HG03457 (cell line): ENCODE measurements around the gene STARD10.

ENCODE experiments used
- ATAC-seq: cut with Tn5 transposase; IDR thresholded peaks from one replicate; pipeline ENCODE4 v1.9.1; 2021; ENCODE audit warnings: moderate number of reproducible peaks; ENCODE audit not compliant: unreplicated experiment

STARD10 gene

GRCh38 chr11:72750086-72750485 is 43.8 kb downstream of the STARD10 start:
- no peak for ATAC-seq

- no peak for ATAC-seq
Observed at GRCh38 chr11:72747289-72747855, 46.5 kb downstream of the STARD10 start.

GRCh38 chr11:72746821-72747220 is 47.0 kb downstream of the STARD10 start:
- no peak for ATAC-seq

DNA sequence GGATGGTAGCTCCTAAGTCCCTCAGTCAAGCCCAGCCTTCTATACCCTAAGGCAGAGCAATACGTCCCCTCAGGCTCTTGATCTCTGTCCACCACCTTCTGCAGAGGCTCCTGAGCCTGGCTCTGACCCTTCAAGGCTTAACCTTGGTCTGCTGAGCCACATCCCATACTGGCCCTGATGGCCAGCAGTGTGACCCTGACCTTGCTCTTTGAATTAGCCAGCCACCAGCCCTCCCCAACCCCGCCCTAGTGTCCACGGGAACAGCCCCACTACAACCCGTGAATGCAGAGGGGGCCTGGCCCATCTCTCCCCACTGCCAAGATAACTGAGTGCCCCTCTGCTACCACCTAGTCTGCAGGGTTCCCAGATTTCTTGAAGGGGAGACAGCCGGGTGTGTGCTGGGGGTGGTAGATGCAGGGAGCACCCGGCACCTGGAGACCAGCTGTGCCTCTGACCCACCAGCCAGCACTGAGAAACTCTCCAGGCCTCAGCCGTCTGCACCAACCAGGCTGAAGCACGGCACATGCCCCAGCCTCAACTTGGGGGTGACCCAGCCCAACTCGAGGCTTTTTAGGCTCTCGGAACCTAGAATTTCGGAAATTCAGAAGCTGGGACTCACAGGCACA is 47.8 kb downstream of the STARD10 start:
- ATAC-seq, result no peak

GRCh38 chr11:72745511-72745910 is 48.3 kb downstream of the STARD10 start:
- ATAC-seq, result no peak

DNA sequence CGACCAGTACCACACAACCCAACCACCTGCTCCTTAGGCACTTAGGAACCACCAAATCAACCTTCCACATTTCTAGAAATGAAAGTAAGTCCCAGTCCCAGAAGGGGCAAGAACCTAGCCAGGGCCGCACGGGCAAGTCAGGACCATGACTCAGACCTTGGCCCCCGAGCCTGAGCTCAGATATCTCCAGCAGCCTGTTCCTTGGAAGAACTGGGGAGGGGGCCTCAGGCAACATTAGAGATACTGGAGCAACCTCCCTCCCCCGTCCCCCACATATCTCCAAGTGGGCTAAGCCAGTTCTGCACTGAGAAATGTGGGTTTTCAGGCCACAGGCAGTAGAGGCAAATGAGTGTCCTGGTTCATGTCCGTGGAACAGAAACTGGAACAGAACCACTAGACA is 49.4 kb downstream of the STARD10 start:
- ATAC-seq, result peak; percentile 2

DNA sequence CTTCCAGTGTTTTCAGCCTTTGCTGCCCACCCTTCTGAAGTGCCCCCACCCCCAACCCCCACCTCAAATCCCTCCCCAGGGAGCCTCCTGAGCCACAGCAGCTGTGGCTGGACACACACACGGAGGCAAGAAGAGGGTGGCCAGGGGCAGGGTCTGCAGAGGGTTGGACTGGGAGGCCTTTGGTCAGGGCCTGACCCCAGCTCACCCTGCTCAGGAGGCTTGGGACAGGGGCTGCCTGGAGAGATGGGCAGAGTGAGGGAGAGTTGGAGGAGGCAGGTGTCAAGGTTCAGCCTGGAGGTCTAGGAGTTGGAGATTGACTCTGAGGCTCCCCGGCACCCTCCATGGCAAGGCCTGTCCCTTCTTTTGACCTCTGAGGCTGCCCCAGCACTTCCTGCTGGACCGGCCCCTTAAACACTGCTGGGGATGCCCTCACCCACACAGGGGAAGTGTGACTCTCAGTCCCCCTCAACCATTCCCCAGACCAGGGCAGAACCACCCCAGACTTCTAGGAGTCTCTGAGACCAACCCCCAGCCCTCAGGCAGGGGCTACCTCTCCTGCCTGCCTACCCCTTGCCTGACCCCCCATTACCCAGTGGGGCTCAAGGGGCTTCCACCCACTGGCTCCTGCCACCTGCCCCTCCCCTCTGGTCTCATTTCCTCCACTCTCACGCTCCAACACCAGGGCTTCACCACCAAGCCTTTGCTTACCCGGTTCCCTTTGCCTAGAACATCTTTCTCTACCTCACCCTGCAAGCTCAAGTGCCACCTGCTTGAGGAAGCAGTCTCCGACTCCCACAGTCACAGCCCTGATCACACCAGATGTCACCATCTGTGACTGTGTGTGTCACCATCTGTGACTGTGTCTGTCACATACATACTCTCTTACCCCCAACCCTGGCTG is 50.3 kb downstream of the STARD10 start:
- ATAC-seq, result peak; percentile 49

GRCh38 chr11:72742513-72743320 is 51.1 kb downstream of the STARD10 start:
- ATAC-seq, result no peak

DNA sequence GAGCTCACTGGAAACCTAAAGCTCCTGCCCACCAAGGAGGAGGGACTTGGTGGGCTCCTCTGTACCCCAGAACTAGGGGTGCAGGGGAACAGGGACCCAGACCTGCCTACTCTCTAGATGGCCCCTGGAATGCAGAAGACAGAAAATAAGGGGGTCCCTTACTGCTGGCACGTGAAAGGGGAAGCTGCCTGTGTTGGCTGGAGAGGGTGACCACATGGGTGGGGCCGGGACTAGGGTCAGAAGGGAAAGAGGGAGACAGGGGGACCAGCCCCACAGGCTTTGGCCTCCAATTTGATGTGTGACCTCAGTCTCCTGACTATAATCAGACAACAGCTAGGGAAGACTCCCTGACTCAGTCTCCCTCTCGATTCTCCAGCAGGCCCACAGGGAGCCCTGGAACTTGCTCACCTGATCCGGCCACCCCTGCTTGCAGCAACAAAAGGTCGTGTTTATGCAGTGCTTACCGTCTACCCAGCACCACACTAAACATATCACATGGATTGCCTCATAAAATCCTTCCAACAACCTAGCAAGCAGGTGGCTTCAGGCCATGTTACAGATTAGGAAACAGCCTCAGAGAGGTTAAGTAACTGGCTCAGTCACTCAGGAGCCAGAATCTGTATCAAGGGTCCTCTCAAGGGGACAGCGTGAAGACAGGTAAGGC is 51.9 kb downstream of the STARD10 start:
- no peak for ATAC-seq

DNA sequence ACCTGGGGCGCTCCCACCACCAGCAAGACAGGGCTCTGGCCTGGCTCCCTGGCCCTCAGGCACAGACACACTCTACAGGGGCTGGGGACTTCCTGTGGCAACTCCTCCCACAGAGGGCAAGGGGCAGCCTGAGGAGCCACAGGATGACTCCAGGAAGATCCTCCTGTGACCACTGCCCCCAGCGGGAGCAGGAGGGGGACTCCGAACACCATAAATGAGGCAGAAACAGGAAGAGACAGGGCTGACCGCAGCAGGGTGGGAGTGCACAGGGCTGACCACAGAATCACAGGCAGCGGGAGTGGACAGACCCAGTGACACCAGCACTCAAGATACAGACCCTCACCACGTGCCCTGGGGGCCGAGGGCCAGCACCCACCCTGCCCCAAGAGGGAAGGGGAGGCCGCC is 52.4 kb downstream of the STARD10 start:
- no peak for ATAC-seq

- no peak for ATAC-seq
Observed at GRCh38 chr11:72740562-72741428, 53.1 kb downstream of the STARD10 start.

GRCh38 chr11:72740060-72740424 is 53.8 kb downstream of the STARD10 start:
- no peak for ATAC-seq

- ATAC-seq, result no peak
Observed at GRCh38 chr11:72739240-72740059, 54.4 kb downstream of the STARD10 start.

- ATAC-seq, result no peak
Observed at GRCh38 chr11:72738199-72739141, 55.4 kb downstream of the STARD10 start.

DNA sequence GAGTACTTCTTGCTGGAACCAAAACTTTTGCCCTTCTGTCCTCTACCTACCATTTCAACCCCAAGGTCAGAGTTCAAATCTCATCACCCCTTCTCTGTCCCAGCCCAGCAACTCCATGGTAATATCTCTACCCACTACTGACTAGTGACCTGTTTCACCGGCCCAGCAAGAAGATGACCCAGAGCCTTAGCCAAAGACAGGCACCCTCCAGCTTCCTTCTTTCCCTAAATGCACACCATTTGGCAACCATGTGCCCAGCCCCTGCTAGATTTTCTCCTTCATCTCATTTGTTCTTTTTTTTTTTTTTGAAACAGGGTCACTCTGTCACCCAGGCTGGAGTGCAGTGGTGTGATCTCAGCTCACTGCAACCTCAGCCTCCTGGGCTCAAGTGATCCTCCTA is 56.5 kb downstream of the STARD10 start:
- ATAC-seq, result no peak

DNA sequence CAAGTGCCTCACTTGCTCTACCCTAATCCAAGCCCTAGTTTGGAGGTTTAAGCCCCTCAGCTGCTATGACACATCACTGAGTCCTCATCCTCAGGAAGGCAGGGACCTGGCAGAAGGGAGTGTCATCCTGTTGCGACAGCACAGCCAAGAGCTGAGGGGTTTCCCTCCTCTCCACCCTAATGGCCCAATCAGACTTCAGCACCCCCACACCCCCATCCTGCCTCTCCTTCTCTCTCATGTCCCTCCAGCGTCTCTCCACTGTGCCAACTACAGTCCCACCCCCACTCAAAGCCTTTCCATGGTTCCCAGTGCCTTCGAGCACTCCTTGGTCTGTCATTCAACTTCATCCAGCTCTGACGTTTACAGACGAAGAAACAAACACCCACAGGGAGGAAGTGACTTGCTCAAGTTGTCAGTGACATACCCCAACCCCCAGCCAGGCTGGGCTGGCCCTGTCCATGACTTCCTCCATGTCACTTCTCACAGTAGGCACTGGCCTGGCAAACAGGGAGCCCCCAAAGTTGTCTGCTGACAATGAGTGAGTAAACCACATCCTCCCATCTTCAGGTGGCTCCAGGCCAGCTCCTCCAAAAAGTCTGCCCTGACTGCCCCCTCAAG is 57.3 kb downstream of the STARD10 start:
- no peak for ATAC-seq

DNA sequence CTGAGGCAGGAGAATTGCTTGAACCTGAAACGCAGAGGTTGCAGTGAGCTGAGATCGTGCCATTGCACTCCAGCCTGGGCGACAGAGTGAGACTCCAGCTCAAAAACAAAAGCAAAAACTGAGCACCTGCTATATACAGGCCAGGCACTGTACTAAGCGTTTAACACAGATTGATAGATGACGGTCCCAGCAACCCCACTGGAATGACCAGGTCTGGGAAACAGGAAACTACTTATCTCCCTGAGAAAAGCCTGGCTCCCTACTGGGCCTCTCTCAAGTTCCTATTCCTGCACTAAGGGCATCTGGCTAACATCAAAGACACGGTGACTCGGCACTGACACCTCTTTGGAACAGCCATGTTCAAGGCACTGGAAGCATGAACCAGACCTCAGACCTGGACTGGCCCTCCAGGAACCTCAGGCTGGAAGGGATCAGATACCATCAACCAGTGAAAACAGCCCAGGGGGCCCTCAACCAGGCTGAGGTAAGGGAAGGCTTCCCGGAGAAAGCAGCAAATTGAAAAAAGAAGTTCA is 58.3 kb downstream of the STARD10 start:
- no peak for ATAC-seq
